Measurements from ENCODE around the gene RBM18. TPM values are rescaled to one million over a fixed set of nuclear protein-coding genes. Genes with fewer than 3 reads are reported as not detected.

RBM18 gene
- total RNA-seq, 2 donors from 2014 or later, result 19.1 to 25.9 TPM

- no peaks in the 10 kb centered on the region for H3K27me3 Mint-ChIP-seq
- no peak for DNase-seq
- H3K4me3 Mint-ChIP-seq, result no peak overlapping the region
- peaks cover 19% of the 10 kb centered on the region for H3K4me1 Mint-ChIP-seq
- H3K36me3 Mint-ChIP-seq (ENCODE audit: low read depth), result peaks cover 8% of the 10 kb centered on the region
- no peak for ATAC-seq
- no peak overlapping the region for H3K27ac Mint-ChIP-seq
- H3K9me3 ChIP-seq (ENCODE audit: control insufficient read depth, low read length, poor library complexity, severe bottlenecking), result no peaks in the 10 kb centered on the region
Observed at GRCh38 chr9:122276096-122276495, 11.5 kb upstream of the RBM18 start.

GRCh38 chr9:122274055-122274454 lies 9.4 kb upstream of the RBM18 start:
- ATAC-seq (no peak), DNase-seq (no peak)
- Mint-ChIP-seq H3K27me3 (no peaks in the 10 kb centered on the region), H3K4me1 (peaks cover 18% of the 10 kb centered on the region), H3K4me3 (no peak overlapping the region), H3K27ac (peak overlapping the region; percentile 19), H3K36me3 (ENCODE audit: low read depth) (peaks cover 8% of the 10 kb centered on the region)
- no peaks in the 10 kb centered on the region for H3K9me3 ChIP-seq (ENCODE audit: control insufficient read depth, low read length, poor library complexity, severe bottlenecking)

- Mint-ChIP-seq H3K27ac (no peak overlapping the region), H3K27me3 (no peaks in the 10 kb centered on the region), H3K36me3 (ENCODE audit: low read depth) (peaks cover 8% of the 10 kb centered on the region), H3K4me1 (peaks cover 33% of the 10 kb centered on the region), H3K4me3 (no peak overlapping the region)
- no peak for ATAC-seq
- H3K9me3 ChIP-seq (ENCODE audit: control insufficient read depth, low read length, poor library complexity, severe bottlenecking), result no peaks in the 10 kb centered on the region
- DNase-seq, result no peak
Observed at GRCh38 chr9:122268041-122268814, 3.6 kb upstream of the RBM18 start.

GRCh38 chr9:122265149-122265915 lies 692 bp upstream of the RBM18 start:
- Mint-ChIP-seq H3K36me3 (ENCODE audit: low read depth) (peaks cover 2% of the 10 kb centered on the region), H3K4me3 (peak overlapping the region; percentile 98), H3K27me3 (no peaks in the 10 kb centered on the region), H3K4me1 (peaks cover 35% of the 10 kb centered on the region), H3K27ac (peak overlapping the region; percentile 99)
- H3K9me3 ChIP-seq (ENCODE audit: control insufficient read depth, low read length, poor library complexity, severe bottlenecking), result no peaks in the 10 kb centered on the region
- ATAC-seq (peak; percentile 58), DNase-seq (peak in 1 of 3 donors; percentile 8)

GRCh38 chr9:122263699-122264349 lies 816 bp downstream of the RBM18 start:
- Mint-ChIP-seq H3K36me3 (ENCODE audit: low read depth) (peaks cover 2% of the 10 kb centered on the region), H3K27me3 (no peaks in the 10 kb centered on the region)
- ATAC-seq, result peak; percentile 2

GRCh38 chr9:122262073-122262472 lies 2.6 kb downstream of the RBM18 start:
- no peaks in the 10 kb centered on the region for H3K9me3 ChIP-seq (ENCODE audit: control insufficient read depth, low read length, poor library complexity, severe bottlenecking)
- Mint-ChIP-seq H3K4me3 (no peak overlapping the region), H3K27me3 (no peaks in the 10 kb centered on the region), H3K27ac (peak overlapping the region; percentile 99), H3K36me3 (ENCODE audit: low read depth) (peaks cover 5% of the 10 kb centered on the region), H3K4me1 (peaks cover 45% of the 10 kb centered on the region)
- DNase-seq (no peak), ATAC-seq (no peak)

More at GRCh38 chr9:122263699-122264349, 816 bp downstream of the RBM18 start:
- peaks cover 40% of the 10 kb centered on the region for H3K4me1 Mint-ChIP-seq
- peak overlapping the region; percentile 98 for H3K4me3 Mint-ChIP-seq
- no peaks in the 10 kb centered on the region for H3K9me3 ChIP-seq (ENCODE audit: control insufficient read depth, low read length, poor library complexity, severe bottlenecking)
- DNase-seq, result no peak
- peak overlapping the region; percentile 99 for H3K27ac Mint-ChIP-seq

- ATAC-seq, result no peak
- H3K27ac Mint-ChIP-seq, result peak overlapping the region; percentile 99
- H3K9me3 ChIP-seq (ENCODE audit: control insufficient read depth, low read length, poor library complexity, severe bottlenecking), result no peaks in the 10 kb centered on the region
Observed at GRCh38 chr9:122261469-122261881, 3.2 kb downstream of the RBM18 start.

GRCh38 chr9:122258886-122259415 lies 5.7 kb downstream of the RBM18 start:
- peaks cover 39% of the 10 kb centered on the region for H3K4me1 Mint-ChIP-seq
- ATAC-seq (no peak), DNase-seq (no peak)
- H3K27me3 Mint-ChIP-seq, result no peaks in the 10 kb centered on the region
- peaks cover 9% of the 10 kb centered on the region for H3K36me3 Mint-ChIP-seq (ENCODE audit: low read depth)
- H3K9me3 ChIP-seq (ENCODE audit: control insufficient read depth, low read length, poor library complexity, severe bottlenecking), result no peaks in the 10 kb centered on the region
- H3K4me3 Mint-ChIP-seq, result no peak overlapping the region
- no peak overlapping the region for H3K27ac Mint-ChIP-seq

More at GRCh38 chr9:122261469-122261881, 3.2 kb downstream of the RBM18 start:
- Mint-ChIP-seq H3K27me3 (no peaks in the 10 kb centered on the region), H3K36me3 (ENCODE audit: low read depth) (peaks cover 5% of the 10 kb centered on the region), H3K4me3 (peak overlapping the region; percentile 25), H3K4me1 (peaks cover 45% of the 10 kb centered on the region)
- DNase-seq, result no peak

- H3K4me3 Mint-ChIP-seq, result no peak overlapping the region
- H3K27me3 Mint-ChIP-seq, result no peaks in the 10 kb centered on the region
- H3K27ac Mint-ChIP-seq, result peak overlapping the region; percentile 4
- peaks cover 37% of the 10 kb centered on the region for H3K4me1 Mint-ChIP-seq
- DNase-seq (no peak), ATAC-seq (no peak)
- peaks cover 10% of the 10 kb centered on the region for H3K36me3 Mint-ChIP-seq (ENCODE audit: low read depth)
- H3K9me3 ChIP-seq (ENCODE audit: control insufficient read depth, low read length, poor library complexity, severe bottlenecking), result no peaks in the 10 kb centered on the region
Observed at GRCh38 chr9:122256206-122256605, 8.4 kb downstream of the RBM18 start.

- no peak overlapping the region for H3K4me3 Mint-ChIP-seq
- H3K4me1 Mint-ChIP-seq, result peaks cover 36% of the 10 kb centered on the region
- peaks cover 12% of the 10 kb centered on the region for H3K36me3 Mint-ChIP-seq (ENCODE audit: low read depth)
- ATAC-seq (no peak), DNase-seq (no peak)
- no peaks in the 10 kb centered on the region for H3K27me3 Mint-ChIP-seq
- no peak overlapping the region for H3K27ac Mint-ChIP-seq
- no peaks in the 10 kb centered on the region for H3K9me3 ChIP-seq (ENCODE audit: control insufficient read depth, low read length, poor library complexity, severe bottlenecking)
Observed at GRCh38 chr9:122254761-122255160, 9.9 kb downstream of the RBM18 start.

GRCh38 chr9:122252796-122253195 lies 11.8 kb downstream of the RBM18 start:
- H3K9me3 ChIP-seq (ENCODE audit: control insufficient read depth, low read length, poor library complexity, severe bottlenecking), result no peaks in the 10 kb centered on the region
- peaks cover 27% of the 10 kb centered on the region for H3K4me1 Mint-ChIP-seq
- DNase-seq (no peak), ATAC-seq (no peak)
- no peak overlapping the region for H3K27ac Mint-ChIP-seq
- peaks cover 12% of the 10 kb centered on the region for H3K36me3 Mint-ChIP-seq (ENCODE audit: low read depth)
- no peaks in the 10 kb centered on the region for H3K27me3 Mint-ChIP-seq
- no peak overlapping the region for H3K4me3 Mint-ChIP-seq

- H3K4me3 Mint-ChIP-seq, result no peak overlapping the region
- H3K27ac Mint-ChIP-seq, result no peak overlapping the region
- ATAC-seq (no peak), DNase-seq (no peak)
- H3K36me3 Mint-ChIP-seq (ENCODE audit: low read depth), result peaks cover 9% of the 10 kb centered on the region
- H3K27me3 Mint-ChIP-seq, result no peaks in the 10 kb centered on the region
- H3K9me3 ChIP-seq (ENCODE audit: control insufficient read depth, low read length, poor library complexity, severe bottlenecking), result no peaks in the 10 kb centered on the region
- peaks cover 25% of the 10 kb centered on the region for H3K4me1 Mint-ChIP-seq
Observed at GRCh38 chr9:122251351-122251750, 13.3 kb downstream of the RBM18 start.

- no peak for ATAC-seq
- Mint-ChIP-seq H3K27me3 (no peaks in the 10 kb centered on the region), H3K36me3 (ENCODE audit: low read depth) (peaks cover 12% of the 10 kb centered on the region), H3K4me1 (peaks cover 12% of the 10 kb centered on the region), H3K27ac (no peak overlapping the region), H3K4me3 (no peak overlapping the region)
- no peaks in the 10 kb centered on the region for H3K9me3 ChIP-seq (ENCODE audit: control insufficient read depth, low read length, poor library complexity, severe bottlenecking)
- DNase-seq, result no peak
Observed at GRCh38 chr9:122248448-122248865, 16.2 kb downstream of the RBM18 start.
